ENCODE results near the gene POLR3H. TPM values are rescaled to one million over a fixed set of nuclear protein-coding genes. Genes with fewer than 3 reads are reported as not detected.
A peak's percentile ranks its signal among the peaks of the same experiment; 100 is the strongest.

Gene POLR3H
- total RNA-seq, 1 donor: 27.7 TPM

GRCh38 chr22:41582694-41583093 is 38.4 kb upstream of the POLR3H start:
- TF ChIP-seq CTCF (IDR thresholded peaks at IDR 0.05; ENCODE audit: insufficient read depth, low read length): no peak
- no peak overlapping the region for H3K4me3 ChIP-seq (ENCODE audit: low read depth, low read length)
- no peak for DNase-seq (ENCODE audit: low read depth)

GRCh38 chr22:41579997-41580355 is 35.7 kb upstream of the POLR3H start:
- TF ChIP-seq CTCF (IDR thresholded peaks at IDR 0.05; ENCODE audit: insufficient read depth, low read length): no peak
- no peak for DNase-seq (ENCODE audit: low read depth)
- no peak overlapping the region for H3K4me3 ChIP-seq (ENCODE audit: low read depth, low read length)

GRCh38 chr22:41579297-41579996 is 35.2 kb upstream of the POLR3H start:
- DNase-seq (ENCODE audit: low read depth): no peak

GRCh38 chr22:41578818-41579217 is 34.5 kb upstream of the POLR3H start:
- no peak for DNase-seq (ENCODE audit: low read depth)
- no peak overlapping the region for H3K4me3 ChIP-seq (ENCODE audit: low read depth, low read length)
- TF ChIP-seq CTCF (IDR thresholded peaks at IDR 0.05; ENCODE audit: insufficient read depth, low read length): no peak

More at GRCh38 chr22:41579297-41579996, 35.2 kb upstream of the POLR3H start:
- no peak overlapping the region for H3K4me3 ChIP-seq (ENCODE audit: low read depth, low read length)
- no peak for TF ChIP-seq CTCF (IDR thresholded peaks at IDR 0.05; ENCODE audit: insufficient read depth, low read length)

GRCh38 chr22:41578114-41578513 is 33.8 kb upstream of the POLR3H start:
- DNase-seq (ENCODE audit: low read depth): no peak
- H3K4me3 ChIP-seq (ENCODE audit: low read depth, low read length): no peak overlapping the region
- TF ChIP-seq CTCF (IDR thresholded peaks at IDR 0.05; ENCODE audit: insufficient read depth, low read length): no peak

- TF ChIP-seq CTCF (IDR thresholded peaks at IDR 0.05; ENCODE audit: insufficient read depth, low read length): peak; percentile 58
- DNase-seq (ENCODE audit: low read depth): peak; percentile 41
Observed at GRCh38 chr22:41576877-41577276, 32.6 kb upstream of the POLR3H start.

GRCh38 chr22:41575533-41575932 is 31.3 kb upstream of the POLR3H start:
- H3K4me3 ChIP-seq (ENCODE audit: low read depth, low read length): no peak overlapping the region
- DNase-seq (ENCODE audit: low read depth): no peak
- TF ChIP-seq CTCF (IDR thresholded peaks at IDR 0.05; ENCODE audit: insufficient read depth, low read length): no peak

More at GRCh38 chr22:41576877-41577276, 32.6 kb upstream of the POLR3H start:
- no peak overlapping the region for H3K4me3 ChIP-seq (ENCODE audit: low read depth, low read length)
